ENCODE results near the gene TIGD7.

DNA sequence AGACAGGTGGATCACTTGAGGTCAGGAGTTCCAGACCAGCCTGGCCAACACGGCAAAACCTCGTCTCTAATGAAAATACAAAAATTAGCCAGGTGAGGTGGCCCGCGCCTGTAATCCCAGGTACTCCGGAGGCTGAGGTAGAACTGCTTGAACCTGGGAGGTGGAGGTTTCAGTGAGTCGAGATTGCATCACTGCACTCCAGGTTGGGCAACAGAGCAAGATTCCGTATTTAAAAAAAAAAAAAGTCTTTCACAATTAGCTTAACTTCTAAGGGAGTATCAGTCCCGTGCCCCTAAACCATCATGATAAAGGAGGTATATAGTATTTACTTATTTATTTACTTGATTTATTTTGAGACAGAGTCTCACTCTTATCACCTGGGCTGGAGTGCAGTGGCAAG, 45.4 kb downstream of the TIGD7 start:
- TF ChIP-seq, protein P1, sequence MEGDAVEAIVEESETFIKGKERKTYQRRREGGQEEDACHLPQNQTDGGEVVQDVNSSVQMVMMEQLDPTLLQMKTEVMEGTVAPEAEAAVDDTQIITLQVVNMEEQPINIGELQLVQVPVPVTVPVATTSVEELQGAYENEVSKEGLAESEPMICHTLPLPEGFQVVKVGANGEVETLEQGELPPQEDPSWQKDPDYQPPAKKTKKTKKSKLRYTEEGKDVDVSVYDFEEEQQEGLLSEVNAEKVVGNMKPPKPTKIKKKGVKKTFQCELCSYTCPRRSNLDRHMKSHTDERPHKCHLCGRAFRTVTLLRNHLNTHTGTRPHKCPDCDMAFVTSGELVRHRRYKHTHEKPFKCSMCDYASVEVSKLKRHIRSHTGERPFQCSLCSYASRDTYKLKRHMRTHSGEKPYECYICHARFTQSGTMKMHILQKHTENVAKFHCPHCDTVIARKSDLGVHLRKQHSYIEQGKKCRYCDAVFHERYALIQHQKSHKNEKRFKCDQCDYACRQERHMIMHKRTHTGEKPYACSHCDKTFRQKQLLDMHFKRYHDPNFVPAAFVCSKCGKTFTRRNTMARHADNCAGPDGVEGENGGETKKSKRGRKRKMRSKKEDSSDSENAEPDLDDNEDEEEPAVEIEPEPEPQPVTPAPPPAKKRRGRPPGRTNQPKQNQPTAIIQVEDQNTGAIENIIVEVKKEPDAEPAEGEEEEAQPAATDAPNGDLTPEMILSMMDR (IDR thresholded peaks at IDR 0.05; ENCODE audit: low read length) = no peak
- no peak for TF ChIP-seq EZH2phosphoT487 (IDR thresholded peaks at IDR 0.05; ENCODE audit: low read length)

Measured in MM.1S (cell line).